ENCODE data around the gene QPRT.
A peak's percentile ranks its signal among the peaks of the same experiment; 100 is the strongest.
"Not testable (repeated sequence)": the region's sequence is repeated elsewhere in the genome, so short reads cannot be mapped to it uniquely, and the experiment has no call there.

Gene QPRT

GRCh38 chr16:29663016-29663806, 15.8 kb upstream of the QPRT start, which contains the start of gene SPN:
TSS of gene SPN (plus strand) at chr16:29663247. CDS start at chr16:29663729, 482 bp downstream.
- FAIRE-seq, result no peak

GRCh38 chr16:29663807-29664090, 15.2 kb upstream of the QPRT start:
- no peak for FAIRE-seq

DNA sequence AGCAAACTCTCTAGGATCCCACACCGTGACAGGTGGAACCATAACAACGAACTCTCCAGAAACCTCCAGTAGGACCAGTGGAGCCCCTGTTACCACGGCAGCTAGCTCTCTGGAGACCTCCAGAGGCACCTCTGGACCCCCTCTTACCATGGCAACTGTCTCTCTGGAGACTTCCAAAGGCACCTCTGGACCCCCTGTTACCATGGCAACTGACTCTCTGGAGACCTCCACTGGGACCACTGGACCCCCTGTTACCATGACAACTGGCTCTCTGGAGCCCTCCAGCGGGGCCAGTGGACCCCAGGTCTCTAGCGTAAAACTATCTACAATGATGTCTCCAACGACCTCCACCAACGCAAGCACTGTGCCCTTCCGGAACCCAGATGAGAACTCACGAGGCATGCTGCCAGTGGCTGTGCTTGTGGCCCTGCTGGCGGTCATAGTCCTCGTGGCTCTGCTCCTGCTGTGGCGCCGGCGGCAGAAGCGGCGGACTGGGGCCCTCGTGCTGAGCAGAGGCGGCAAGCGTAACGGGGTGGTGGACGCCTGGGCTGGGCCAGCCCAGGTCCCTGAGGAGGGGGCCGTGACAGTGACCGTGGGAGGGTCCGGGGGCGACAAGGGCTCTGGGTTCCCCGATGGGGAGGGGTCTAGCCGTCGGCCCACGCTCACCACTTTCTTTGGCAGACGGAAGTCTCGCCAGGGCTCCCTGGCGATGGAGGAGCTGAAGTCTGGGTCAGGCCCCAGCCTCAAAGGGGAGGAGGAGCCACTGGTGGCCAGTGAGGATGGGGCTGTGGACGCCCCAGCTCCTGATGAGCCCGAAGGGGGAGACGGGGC, 14.7 kb upstream of the QPRT start:
- FAIRE-seq, result no peak

DNA sequence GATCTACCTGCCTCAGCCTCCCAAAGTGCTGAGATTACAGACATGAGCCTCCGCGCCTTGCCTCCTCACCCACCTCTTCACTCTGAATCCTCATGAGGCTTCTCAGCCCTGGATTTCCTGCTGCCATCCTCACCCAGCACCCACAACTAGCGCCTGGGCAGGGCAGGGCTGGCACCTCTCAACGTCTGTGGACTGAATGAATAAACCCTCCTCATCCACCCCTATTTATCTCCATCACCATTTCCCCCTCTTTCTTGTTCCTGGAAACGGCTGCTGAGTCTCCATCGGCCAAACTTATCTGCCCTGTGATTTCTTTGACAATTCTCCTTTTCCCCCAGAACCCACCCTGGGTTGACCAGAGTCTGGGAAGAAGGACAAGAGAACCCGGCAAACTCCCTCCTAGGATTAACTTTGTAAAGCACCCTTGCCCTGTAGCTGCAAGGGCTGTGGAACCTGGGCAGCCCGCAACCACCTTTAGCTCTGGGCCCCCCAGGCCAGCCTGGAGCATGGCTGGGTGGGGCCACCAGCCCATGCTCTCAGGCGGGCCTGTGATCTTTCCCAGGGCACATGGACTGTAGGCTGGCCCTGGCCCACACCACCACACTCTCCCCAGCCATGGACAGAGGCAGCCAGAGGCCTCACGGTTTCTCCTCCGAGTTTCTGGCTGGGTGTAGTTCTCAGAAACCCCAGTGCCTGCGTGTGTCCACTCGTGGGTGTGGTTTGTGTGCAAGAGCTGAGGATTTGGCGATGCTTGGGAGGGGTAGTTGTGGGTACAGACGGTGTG, 13.5 kb upstream of the QPRT start:
- FAIRE-seq, result no peak

- FAIRE-seq, result not testable (repeated sequence)
These were observed 11.7 kb upstream of the QPRT start for GRCh38 chr16:29667322-29667610.

DNA sequence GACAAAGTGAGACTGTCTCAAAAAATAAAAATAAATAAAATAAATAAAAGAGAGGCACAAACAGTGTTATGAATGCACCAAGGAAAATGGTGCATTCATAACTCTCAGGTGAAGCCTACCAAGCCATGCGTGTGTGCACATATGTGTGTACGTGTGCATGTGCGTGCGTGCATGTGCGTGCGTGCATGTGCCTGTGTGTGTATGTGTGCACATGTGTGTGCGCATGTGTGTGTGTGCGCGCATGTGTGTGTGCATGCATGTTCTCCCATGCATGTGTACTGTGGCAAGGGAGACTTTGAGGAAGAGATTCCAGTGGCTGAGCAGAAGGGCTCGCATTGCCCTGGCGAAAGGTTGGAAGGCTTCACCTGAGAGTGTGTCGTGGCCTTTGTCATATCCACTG, 11.2 kb upstream of the QPRT start:
- FAIRE-seq, result no peak

DNA sequence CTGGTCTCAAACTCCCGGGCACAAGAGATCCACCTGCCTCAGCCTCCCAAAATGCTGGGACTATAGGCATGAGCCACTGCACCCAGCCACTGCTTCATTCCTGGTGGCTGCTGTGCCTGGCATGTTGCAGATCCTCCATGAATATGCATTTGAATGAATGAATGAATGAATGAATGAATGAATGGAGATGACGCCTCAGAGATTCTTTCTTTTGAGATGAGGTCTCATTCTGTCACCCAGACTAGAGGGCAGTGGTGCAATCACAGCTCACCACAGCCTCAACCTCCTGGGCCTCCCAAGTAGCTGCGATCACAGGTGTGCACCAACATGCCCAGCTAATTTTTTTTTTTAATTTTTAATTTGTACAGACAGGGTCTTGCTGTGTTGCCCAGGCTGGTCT, 10.7 kb upstream of the QPRT start:
- no peak for FAIRE-seq

DNA sequence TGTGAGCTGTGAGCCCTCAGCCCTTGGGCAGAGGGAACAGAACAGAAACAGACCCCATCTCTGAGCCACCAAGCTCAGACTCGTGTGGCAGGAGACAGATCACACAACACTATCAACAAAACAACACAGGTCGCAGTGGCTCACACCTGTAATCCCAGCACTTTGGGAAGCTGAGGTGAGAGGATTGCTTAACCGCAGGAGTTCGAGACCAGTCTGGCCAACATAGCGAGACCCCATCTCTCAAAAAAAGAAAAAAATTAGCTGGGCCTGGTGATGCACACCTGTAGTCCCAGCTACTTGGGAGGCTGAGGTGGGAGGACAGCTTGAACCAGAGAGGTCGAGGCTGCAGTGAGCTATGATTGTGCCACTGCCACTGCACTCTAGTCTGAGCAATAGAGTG, 5.5 kb upstream of the QPRT start:
- FAIRE-seq, result no peak

- FAIRE-seq, result no peak
These were observed 4.8 kb upstream of the QPRT start for GRCh38 chr16:29674188-29674587.

- FAIRE-seq, result peak; percentile 63
These were observed 3.0 kb upstream of the QPRT start for GRCh38 chr16:29675811-29676643.

DNA sequence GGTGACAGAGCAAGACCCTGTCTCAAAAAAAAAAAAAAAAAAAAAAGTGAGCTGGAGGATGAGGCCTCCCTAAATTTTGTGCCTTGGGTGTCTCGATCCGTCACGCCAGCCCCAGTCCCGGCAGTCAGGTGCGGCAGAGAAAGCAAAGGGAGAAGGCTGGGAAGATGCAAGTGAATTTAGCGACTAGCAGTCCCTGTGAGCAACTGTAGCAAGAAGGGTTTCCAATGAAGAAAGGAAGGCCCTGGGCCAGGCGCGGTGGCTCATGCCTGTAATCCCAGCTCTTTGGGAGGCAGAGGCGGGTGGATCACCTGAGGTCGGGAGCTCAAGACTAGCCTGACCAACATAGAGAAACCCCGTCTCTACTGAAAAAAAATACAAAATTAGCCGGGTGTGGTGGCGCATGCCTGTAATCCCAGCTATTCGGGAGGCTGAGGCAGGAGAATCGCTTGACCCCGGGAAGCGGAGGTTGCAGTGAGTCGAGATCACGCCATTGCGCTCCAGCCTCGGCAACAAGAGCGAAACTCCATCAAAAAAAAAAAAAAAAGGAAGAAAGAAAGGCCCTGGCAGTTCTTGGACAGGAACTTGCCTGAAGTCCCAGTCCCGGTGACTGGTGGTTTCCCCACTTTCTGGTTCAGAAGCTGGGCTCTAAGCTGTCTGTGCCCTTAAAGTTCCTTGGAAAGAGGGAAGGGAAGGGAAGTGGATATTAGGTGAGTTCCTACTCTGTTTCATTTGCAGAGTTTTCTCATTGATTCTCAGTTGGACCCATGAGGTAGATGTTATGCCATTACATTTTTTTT, 1.8 kb upstream of the QPRT start:
- FAIRE-seq, result no peak

DNA sequence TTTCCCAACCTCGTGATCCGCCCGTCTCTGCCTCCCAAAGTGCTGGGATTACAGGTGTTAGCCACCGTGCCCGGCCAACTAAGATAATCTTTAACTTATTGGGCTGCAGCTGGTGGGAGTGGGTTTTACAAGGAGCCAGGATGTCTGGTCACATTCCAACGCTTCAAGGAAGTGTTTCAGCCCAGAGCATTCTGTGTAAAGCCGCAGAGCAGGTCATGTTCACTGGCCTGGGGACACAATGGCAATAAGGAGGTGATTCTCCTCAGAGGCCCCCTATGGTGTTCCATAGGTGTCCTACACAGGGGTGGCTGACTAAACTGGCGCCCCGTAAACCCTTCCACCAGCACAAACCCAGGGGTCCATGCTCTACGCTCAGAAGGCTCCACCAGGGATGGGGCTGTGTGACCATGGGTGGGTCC, 1.2 kb downstream of the QPRT start:
- FAIRE-seq, result no peak

- no peak for FAIRE-seq
These were observed 4.6 kb downstream of the QPRT start for GRCh38 chr16:29683543-29684090.

GRCh38 chr16:29684679-29685078, 5.7 kb downstream of the QPRT start:
- FAIRE-seq, result no peak

DNA sequence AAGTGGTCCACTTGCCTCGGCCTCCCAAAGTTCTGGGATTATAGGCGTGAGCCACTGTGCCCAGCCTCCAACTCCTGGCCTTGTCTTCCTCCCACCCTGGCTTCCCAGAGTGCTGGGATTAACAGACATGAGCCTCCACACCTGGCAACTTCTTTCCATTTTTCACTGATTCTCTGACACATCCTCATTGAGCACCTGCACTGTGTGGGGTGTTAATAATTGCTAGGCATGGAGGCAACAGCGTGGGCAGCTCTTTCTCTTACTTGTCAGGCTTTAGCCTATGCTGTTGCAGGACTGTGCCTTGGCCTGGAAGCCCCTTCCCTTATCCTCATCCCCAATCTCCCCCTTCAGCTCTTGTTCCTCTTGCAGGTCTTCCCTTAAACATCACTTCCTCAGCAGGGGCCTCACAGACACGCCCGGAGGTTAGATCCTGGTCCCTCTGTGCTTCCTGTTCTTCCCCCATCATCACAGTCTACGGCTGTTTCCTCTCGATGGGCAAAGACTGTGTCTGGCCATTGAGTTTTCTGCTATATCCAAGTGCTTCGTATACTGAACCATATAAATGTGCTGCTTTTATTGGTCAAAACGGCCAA, 7.9 kb downstream of the QPRT start:
- FAIRE-seq, result no peak

- FAIRE-seq, result no peak
These were observed 8.8 kb downstream of the QPRT start for GRCh38 chr16:29687755-29688154.

DNA sequence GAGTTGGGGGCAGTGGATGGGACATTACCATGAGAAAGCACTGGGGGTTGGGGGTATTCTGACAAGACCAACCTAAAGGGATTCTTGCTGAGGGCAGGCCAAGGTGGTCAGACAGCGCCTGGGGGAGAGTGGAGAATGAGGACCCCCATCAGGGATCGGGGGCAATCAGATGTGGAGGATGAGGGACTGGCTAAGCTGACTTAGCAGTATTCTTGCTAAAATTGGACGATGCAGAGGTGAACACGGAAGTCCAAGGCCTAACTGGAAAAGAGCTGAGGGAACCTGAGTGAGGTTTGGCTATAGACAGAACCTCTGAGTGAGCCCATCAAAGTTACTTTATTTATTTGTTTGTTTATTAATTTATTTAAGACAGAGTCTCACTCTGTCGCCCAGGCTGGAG, 9.2 kb downstream of the QPRT start:
- FAIRE-seq, result no peak

DNA sequence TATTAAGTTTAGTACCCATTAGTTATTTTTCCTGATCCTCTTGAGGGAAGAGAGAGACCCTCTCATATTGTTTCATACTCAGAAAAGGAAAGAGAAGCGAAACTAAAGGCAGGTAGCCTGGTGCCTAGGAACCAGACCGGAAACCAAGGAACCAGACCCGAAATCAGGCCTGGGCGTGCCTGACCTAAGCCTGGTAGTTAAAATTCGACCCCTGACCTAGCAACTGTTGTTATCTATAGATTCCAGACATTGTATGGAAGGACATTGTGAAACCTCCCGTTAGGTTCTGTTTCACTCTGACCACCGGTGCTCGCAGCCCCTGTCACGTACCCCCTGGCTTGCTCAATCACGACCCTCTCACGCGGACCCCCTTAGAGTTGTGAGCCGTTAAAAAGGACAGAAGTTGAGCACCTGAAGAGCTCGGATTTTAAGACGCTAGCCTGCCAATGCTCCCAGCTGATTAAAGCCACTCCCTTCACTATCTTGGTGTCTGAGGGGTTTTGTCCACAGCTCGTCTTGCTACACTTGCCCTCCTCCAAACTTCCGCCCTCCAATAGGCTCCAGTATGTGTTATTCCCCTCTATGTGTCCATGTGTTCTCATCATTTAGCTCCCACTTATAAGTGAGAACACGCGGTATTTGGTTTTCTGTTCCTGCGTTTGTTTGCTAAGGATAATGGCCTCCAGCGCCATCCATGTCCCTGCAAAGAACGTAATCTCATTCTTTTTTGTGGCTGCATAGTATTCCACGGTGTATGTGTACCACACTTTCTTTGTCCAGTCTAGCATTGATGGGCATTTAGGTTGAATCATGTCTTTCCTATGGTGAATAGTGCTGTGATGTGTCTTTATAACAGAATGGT, 10.7 kb downstream of the QPRT start:
- not testable (repeated sequence) for FAIRE-seq

GRCh38 chr16:29692606-29693005, 13.6 kb downstream of the QPRT start:
- FAIRE-seq, result not testable (repeated sequence)
